GM19455 (cell line): ENCODE data around the gene RAB31.
"Not testable (repeated sequence)": the region's sequence is repeated elsewhere in the genome, so short reads cannot be mapped to it uniquely, and the experiment has no call there.

ENCODE experiments used
- ATAC-seq: cut with Tn5 transposase; IDR thresholded peaks from one replicate; pipeline ENCODE4 v1.9.1; 2021; ENCODE audit not compliant: unreplicated experiment

RAB31 gene

GRCh38 chr18:9757827-9758621, 49.9 kb downstream of the RAB31 start:
- ATAC-seq: no peak

- ATAC-seq: no peak
These were observed 50.5 kb downstream of the RAB31 start for GRCh38 chr18:9758624-9759075.

GRCh38 chr18:9760641-9761040, 52.5 kb downstream of the RAB31 start:
- no peak for ATAC-seq

- ATAC-seq: no peak
These were observed 54.4 kb downstream of the RAB31 start for GRCh38 chr18:9762526-9762925.

GRCh38 chr18:9763157-9763556, 55.1 kb downstream of the RAB31 start:
- ATAC-seq: no peak

- ATAC-seq: no peak
These were observed 55.9 kb downstream of the RAB31 start for GRCh38 chr18:9764011-9764481.

- ATAC-seq: no peak
These were observed 57.4 kb downstream of the RAB31 start for GRCh38 chr18:9765501-9765900.

GRCh38 chr18:9766076-9766481, 58.0 kb downstream of the RAB31 start:
- ATAC-seq: no peak

- no peak for ATAC-seq
These were observed 58.6 kb downstream of the RAB31 start for GRCh38 chr18:9766740-9767139.

- not testable (repeated sequence) for ATAC-seq
These were observed 60.1 kb downstream of the RAB31 start for GRCh38 chr18:9768071-9768691.

- not testable (repeated sequence) for ATAC-seq
These were observed 62.0 kb downstream of the RAB31 start for GRCh38 chr18:9770111-9770510.

- ATAC-seq: no peak
These were observed 63.3 kb downstream of the RAB31 start for GRCh38 chr18:9771261-9771976.

GRCh38 chr18:9771977-9772660, 64.0 kb downstream of the RAB31 start:
- ATAC-seq: no peak

- ATAC-seq: no peak
These were observed 65.0 kb downstream of the RAB31 start for GRCh38 chr18:9772847-9773677.

- ATAC-seq: no peak
These were observed 66.0 kb downstream of the RAB31 start for GRCh38 chr18:9774150-9774549.

GRCh38 chr18:9775178-9775577, 67.1 kb downstream of the RAB31 start:
- no peak for ATAC-seq

GRCh38 chr18:9779630-9780029, 71.5 kb downstream of the RAB31 start:
- no peak for ATAC-seq

- ATAC-seq: no peak
These were observed 74.2 kb downstream of the RAB31 start for GRCh38 chr18:9782073-9782857.

- no peak for ATAC-seq
These were observed 78.5 kb downstream of the RAB31 start for GRCh38 chr18:9786631-9787030.
